HG03520 (cell line): ENCODE results near the gene EXOC4.

Source experiments
- ATAC-seq: cut with Tn5 transposase; IDR thresholded peaks from one replicate; pipeline ENCODE4 v1.9.1; 2021; ENCODE audit warnings: mild to moderate bottlenecking, moderate library complexity; ENCODE audit not compliant: unreplicated experiment

EXOC4 gene

DNA sequence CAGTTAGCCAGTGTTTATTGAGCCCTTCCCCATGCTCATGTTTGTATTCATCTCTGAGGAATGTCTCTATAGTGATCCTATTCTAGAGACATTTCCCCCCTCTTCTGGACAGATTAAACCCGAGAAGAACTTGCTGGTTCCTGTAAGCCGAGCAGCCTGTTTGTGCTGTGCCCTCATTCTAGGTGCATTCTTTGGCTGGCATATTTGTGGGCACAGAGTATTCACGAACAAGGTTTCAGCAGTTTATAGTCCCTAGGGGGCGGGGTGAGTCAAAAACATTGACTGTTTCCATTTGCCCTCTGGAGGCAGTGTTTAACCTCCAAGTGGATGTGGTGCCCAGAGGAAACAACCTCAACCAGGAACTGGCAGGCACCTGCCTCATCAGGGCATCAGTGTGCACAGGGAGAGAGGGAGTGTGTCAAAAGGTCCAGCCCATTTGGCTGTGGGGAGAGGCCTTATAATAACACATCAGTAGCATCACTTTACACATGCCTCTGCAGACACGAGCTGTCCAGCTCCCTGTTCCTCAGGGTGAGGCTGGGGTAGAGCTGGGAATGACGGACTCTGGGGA, 600.9 kb downstream of the EXOC4 start:
- peak; percentile 82 for ATAC-seq

DNA sequence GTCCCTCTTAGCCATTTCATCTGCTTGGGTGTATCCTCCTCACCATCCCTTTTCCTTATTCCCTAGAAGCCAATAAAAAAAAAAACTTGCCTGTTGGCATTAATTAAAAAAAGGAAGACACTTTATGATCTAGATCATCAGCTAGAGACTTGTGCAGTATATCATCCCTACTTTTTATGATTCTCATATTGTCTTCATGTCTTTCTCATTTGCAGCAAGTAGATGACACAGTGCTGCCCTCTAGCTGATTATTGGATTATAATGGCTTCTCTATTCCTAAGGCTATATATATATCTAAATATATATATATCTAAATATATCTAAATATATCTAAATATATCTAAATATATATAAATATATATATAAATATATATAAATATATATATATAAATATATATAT, 601.9 kb downstream of the EXOC4 start:
- ATAC-seq, result no peak

DNA sequence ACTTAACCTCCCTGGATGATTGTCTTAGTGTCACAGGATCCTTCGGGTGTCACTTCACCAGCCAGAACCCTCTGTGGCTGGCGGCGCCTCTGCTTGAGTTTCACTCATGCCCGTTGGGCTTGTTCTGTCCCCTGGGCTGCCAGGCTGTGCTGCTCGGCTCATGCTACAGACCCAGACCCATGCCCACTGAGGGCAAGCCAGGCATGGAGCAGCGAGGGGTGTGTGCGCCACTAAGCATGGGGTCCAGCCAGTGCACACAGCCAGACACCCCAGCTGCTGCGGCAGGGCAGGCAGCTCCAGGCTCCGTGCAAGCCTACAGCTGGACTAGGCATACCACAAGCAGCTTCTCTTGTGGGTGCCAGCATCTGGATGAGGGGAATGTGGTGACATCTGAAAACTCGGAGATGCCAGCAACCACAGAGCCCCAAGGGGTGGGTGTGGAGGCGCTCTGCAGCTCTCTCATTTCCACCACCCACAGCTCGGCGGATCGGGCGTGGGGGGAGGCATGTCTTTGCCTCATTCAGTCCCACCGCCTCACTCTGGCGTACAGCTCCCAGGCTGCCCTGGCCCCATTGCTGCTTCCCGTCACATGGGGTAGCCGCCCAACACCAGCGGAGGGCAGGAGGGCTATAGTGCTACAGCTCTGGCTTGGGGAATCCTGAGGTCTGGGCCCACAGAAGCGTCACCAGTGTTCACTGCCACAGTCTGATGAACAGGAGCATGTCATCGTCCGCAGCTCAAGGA, 604.7 kb downstream of the EXOC4 start:
- no peak for ATAC-seq

- no peak for ATAC-seq
Measured at GRCh38 chr7:133858311-133858710, 605.4 kb downstream of the EXOC4 start.

DNA sequence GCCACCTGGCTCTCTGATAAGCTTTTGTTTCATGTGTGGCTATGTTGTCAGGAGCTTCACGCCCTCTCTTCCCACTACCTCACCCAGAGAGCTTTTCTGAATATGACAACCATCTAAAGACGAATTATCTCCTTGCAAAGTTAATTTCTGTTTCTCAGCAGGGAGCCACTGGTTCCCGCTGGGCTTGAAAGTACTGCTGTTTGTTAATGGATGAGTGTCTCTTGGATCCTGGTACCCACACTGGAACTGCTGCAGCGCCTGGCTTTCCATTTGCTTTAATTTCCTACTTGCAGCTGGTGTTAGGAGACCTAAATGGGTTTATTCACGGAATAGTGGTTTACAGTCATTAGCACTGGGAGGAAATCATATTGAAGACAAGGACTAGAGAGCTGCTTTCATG, 606.4 kb downstream of the EXOC4 start:
- ATAC-seq, result no peak

DNA sequence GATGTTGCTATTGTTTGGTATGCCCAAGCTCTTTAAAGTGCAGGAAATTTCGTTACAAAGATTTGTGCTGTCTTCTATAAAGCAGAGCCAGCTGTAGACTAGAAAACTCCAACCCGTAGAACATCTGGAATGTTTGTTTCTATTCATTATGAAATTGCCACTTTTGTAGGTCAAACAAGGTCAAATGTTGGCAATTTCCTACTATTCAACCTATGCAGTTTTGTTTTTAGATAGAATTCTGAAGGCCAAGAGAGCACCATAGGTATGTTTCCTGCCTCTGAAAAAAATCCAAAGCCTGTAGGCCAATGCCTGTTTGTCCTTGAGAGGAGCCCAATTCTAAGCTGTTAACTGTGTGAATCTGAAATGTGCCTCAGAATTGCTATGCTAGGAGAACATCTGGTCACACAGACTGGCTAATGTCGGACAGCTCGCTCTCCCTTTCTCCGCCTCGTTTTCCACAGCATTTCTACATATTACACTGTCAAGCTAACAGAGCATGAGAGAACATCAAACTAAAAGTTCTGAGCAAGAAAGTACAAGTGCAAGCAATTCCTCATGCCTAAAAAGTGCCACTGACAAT, 607.1 kb downstream of the EXOC4 start:
- no peak for ATAC-seq

GRCh38 chr7:133860628-133861335, 607.9 kb downstream of the EXOC4 start:
- no peak for ATAC-seq

GRCh38 chr7:133861876-133862275, 609.0 kb downstream of the EXOC4 start:
- ATAC-seq, result no peak

- no peak for ATAC-seq
Measured at GRCh38 chr7:133863362-133864061, 610.6 kb downstream of the EXOC4 start.

GRCh38 chr7:133869556-133869955, 616.7 kb downstream of the EXOC4 start:
- no peak for ATAC-seq

DNA sequence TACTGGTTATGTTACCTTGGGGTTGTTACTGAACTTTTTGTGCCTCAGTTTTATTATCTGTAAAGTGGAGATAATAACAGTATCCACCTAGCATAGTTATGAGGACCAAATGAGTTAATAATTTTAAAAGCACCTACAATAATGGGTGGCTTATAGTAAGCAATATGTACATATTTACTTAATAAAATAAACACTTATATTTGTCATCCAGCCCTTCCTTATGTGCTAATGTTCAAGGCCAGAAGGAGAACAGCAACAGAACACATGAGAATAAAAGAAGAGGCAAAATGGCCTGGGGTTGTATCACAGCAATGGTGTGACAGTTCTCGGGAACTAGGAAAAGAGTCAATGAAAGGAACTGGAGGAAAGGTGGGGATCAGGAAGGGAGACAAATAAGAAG, 618.9 kb downstream of the EXOC4 start:
- ATAC-seq, result no peak

DNA sequence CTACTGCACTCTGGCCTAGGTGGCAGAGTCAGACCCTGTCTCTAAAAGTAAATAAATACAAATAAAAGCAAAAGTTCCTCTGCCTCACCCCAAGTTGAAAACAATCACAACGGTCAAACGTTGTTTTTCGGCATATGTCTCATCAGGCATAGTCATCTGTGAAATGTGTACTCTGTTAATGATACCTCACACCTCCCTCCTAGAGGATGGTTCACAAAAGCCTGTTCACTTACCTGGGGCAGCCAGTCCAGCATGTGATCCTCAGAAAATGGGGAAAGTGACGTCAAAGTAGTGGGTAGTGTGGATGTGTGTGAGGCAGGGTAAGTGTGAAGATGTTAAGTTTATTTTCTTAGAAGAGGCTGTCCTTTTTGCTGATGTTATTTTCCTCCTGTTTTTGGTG, 620.3 kb downstream of the EXOC4 start:
- ATAC-seq, result no peak

DNA sequence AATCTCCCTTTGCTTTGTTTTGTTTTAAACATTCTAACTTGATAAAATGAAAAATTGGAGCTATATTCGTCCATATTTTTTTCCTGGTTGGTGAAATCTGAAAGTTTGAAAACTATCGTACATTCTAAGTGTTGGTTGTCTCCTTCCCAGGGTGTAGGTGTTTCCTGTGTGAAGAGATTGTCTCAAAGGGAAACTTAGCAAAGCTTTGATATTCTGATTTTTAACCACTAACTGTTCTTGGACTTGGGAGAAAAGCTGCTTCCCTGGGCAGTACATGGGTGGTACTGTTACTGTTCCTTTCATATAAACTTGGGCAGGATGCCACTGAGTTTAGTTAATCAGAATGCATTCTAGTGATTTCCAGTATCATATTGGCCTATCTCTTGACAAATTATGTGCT, 620.8 kb downstream of the EXOC4 start:
- ATAC-seq, result no peak

DNA sequence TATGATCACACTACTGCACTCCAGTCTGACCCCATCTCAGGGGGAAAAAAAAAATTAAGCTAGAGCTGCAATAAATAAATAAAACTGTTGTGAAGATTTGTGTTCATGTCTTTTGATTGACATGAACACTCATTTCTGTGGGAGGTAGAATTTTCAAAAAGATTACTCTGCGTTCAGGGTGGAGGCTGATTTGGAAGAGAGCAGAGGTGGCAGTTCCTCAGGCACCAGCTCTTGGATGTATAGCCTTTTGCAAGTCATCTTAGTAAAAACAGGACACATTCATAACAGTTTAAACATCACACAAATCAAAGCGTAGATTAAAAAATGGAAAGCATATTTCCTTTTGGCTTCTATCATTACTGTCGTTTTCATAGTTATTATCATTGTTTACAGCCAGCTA, 630.7 kb downstream of the EXOC4 start:
- no peak for ATAC-seq

DNA sequence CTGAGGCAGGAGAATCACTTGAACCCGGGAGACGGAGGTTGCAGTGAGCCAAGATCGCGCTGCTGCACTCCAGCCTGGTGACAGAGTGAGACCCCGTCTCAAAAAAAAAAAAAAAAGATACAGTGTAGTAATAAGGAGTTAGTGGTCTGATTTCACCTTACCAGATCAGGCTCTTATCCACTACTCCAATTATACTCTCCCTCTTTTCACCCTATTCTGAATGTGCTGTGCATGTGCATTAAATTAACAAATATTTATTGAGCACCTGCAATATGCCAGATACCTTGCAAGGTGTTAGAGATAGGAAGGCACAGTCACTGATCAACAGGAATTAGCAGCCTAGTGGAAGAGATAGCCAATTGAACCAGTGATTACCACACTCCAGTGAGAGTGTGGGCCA, 632.3 kb downstream of the EXOC4 start:
- no peak for ATAC-seq

DNA sequence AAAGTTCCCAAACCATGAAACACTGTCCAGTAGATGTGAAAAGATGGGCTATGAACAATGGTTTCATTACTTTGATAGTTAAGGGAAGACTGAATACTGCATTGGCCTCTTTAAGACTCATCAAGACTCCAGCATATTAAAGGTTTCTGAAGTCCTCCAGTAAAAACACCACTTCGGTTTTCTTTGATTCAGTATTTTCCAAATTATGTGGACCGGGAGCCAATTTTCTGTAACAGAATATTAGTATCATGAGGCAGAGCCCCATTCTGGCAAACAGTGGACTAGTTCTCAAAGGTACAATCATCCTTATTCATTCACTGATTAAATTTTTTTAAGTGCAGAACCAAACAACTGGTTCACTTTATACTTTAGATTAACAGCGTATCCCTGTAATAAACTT, 633.2 kb downstream of the EXOC4 start:
- no peak for ATAC-seq

DNA sequence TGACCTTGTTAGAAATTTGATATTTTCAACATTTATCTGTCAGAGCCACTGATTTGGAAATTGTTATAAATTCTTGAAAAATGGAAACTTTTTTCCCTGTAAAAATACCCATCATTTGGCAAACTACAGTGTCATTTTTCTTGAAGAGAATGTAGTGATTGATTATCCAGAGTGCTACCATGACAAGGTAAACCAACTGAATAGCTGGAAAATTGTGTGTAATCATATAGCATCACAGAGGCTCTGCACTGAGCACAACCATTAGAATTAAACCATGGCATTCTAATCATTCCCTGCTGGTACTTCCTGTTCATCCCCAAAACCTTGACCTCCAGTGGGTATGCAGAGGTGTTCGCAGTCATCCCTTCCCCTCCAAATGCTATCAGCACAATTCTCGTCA, 633.9 kb downstream of the EXOC4 start:
- ATAC-seq, result no peak

GRCh38 chr7:133887459-133887858, 634.6 kb downstream of the EXOC4 start:
- ATAC-seq, result no peak

- ATAC-seq, result no peak
Measured at GRCh38 chr7:133888061-133888930, 635.4 kb downstream of the EXOC4 start.

GRCh38 chr7:133904776-133905175, 651.9 kb downstream of the EXOC4 start:
- no peak for ATAC-seq
